ENCODE measurements around the gene PARVB. TPM values are rescaled to one million over a fixed set of nuclear protein-coding genes. Genes with fewer than 3 reads are reported as not detected.

PARVB gene
- total RNA-seq, 4 donors from 2014 or later = 59.5 to 82.0 (median 61.2) TPM

DNA sequence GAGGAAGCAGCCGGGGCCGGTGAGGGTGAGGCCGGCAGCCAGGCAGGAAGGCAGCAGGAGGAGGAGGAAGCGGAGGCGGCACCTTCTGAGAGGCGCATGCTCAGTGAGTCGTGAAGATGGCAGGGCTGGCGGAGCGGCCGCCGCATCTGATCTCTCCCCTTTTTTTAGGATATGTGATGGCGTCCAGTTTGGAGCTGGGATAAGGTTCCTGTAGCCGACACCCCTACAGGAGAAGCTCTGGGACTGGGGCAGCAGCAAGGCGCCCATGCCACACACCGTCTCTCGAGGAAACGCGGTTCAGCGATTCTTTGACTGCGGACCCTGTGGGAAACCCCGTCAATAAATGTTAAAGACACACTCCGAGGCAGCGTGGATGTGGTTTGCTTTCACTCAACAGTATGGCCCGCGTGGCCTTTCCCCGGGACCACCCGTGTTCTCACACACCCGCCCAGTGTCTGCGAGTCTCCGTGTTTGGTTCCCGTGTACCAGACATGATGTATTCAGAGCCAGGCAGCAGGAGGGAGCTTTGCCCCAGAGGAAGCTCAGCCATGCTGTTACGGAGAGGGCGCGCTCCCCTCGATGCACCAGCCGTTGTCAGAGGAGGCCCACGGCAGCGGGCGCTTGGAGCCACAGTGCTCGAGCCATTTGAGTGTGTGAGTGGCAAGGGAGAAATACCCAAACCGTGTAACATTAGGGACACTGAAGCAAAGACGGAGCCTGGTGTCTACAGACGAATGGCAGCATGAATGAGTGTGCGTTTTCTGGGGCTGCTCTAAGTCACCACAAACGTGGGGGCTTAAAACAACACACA lies 27.7 kb upstream of the PARVB start:
- TF ChIP-seq, protein P1, sequence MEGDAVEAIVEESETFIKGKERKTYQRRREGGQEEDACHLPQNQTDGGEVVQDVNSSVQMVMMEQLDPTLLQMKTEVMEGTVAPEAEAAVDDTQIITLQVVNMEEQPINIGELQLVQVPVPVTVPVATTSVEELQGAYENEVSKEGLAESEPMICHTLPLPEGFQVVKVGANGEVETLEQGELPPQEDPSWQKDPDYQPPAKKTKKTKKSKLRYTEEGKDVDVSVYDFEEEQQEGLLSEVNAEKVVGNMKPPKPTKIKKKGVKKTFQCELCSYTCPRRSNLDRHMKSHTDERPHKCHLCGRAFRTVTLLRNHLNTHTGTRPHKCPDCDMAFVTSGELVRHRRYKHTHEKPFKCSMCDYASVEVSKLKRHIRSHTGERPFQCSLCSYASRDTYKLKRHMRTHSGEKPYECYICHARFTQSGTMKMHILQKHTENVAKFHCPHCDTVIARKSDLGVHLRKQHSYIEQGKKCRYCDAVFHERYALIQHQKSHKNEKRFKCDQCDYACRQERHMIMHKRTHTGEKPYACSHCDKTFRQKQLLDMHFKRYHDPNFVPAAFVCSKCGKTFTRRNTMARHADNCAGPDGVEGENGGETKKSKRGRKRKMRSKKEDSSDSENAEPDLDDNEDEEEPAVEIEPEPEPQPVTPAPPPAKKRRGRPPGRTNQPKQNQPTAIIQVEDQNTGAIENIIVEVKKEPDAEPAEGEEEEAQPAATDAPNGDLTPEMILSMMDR (IDR thresholded peaks at IDR 0.05) = no peak
- DNase-seq (ENCODE audit: low spot score) (no peak), ATAC-seq (ENCODE audit: low FRiP score) (no peak)

- DNase-seq (ENCODE audit: low spot score) = no peak
- ATAC-seq (ENCODE audit: low FRiP score) = no peak
- TF ChIP-seq, protein P1 (IDR thresholded peaks at IDR 0.05) = no peak
These were observed 27.2 kb upstream of the PARVB start for GRCh38 chr22:43996981-43997265.

GRCh38 chr22:43998679-43999264 lies 25.3 kb upstream of the PARVB start:
- no peak for ATAC-seq (ENCODE audit: low FRiP score)

GRCh38 chr22:43999378-43999777 lies 24.7 kb upstream of the PARVB start:
- ATAC-seq (ENCODE audit: low FRiP score) (no peak), DNase-seq (ENCODE audit: low spot score) (no peak)
- TF ChIP-seq, protein P1 (IDR thresholded peaks at IDR 0.05) = no peak

More at GRCh38 chr22:43998679-43999264, 25.3 kb upstream of the PARVB start:
- TF ChIP-seq, protein P1 (IDR thresholded peaks at IDR 0.05) = no peak
- DNase-seq (ENCODE audit: low spot score) = no peak

DNA sequence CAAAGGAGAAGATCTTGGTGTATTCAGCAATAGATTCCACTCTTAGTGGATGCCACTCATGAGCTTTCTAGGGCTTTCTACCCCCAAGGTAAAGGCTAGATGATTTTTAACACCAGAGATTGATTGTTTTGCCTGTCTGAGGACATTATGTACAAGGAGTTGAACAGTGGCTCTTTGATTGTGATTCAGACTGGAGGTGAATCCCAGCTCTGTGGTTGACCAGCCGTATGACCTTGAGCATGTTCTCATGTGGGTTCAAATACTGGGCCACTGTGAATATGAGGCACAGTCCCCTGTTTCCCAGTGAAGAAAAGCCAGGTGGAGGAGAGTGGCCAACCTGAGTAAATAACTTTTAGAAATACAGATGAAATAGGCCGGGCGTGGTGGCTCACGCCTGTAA lies 24.0 kb upstream of the PARVB start:
- no peak for DNase-seq (ENCODE audit: low spot score)
- TF ChIP-seq, protein P1 (IDR thresholded peaks at IDR 0.05) = no peak
- no peak for ATAC-seq (ENCODE audit: low FRiP score)

DNA sequence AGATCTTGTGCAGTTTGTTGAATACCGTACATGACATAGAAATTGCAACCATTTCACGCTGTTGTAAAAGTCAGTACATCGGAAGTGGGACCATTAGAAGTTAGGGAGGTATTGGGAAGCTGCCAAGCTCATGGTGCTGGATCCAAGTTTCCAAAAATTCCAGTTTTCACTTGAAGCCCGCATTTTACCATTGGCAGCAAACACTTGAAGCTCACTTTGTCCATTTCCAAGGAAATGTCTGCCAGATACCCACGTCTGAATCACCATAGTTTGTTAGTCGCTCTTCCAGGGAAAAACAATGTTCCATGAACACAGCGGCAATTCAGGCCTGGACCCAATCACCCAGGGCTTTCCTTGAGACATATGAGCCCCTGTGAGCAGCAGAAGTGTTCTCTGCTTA lies 22.6 kb upstream of the PARVB start:
- DNase-seq (ENCODE audit: low spot score) = no peak
- TF ChIP-seq, protein P1 (IDR thresholded peaks at IDR 0.05) = no peak
- no peak for ATAC-seq (ENCODE audit: low FRiP score)

- TF ChIP-seq, protein P1 (IDR thresholded peaks at IDR 0.05) = no peak
- ATAC-seq (ENCODE audit: low FRiP score) (no peak), DNase-seq (ENCODE audit: low spot score) (no peak)
These were observed 21.8 kb upstream of the PARVB start for GRCh38 chr22:44002324-44002723.

Data from omental fat pad (tissue), 4 donors.